ENCODE measurements around the gene LZIC. TPM values are rescaled to one million over a fixed set of nuclear protein-coding genes. Genes with fewer than 3 reads are reported as not detected.

LZIC gene
- total RNA-seq, 1 experiment from 2014 or later, result 13.5 TPM

DNA sequence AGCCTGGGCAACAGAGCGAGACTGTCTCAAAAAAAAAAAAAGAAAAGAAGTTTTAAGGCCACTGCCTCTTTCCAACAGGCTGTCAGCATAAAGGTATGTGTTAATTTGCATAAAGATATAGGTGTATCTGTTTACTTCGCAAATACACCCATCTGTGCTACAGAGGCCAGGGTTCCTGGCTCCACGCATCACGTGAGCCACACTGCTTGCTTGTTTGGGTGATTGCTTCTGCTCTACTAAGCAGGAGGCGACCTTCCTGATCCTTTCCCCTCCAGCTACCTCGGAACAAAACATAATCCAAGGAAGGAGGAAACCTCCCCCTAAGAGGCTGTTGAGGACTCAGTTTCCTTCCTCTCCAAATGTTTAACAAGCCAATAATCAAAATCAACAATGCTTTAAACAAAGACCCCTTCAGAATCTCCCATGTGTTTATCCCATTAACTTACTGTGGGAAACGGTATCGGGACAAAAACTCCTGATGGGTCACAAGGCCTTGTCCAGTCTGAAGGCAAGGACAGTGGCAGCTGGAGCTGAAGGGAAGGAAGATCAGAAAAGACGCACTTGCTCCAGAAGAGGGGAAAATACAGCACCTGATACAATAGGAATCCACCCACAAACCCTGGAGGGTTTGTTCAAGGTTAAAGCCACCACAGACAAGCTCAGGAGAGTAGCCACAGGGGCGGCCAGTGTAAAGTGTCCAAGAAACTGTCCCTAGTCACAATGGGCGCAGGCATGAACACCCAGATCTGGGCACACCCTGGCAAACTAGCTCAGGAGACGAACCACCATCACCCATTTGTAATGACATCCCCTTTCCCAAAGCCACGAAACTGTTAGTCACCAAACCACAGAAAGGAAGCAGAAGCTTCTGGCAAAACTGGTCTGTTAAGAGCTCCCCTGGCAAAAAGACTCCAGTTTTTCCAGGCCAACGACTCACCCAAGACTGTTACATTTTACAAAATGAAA, 50.3 kb downstream of the LZIC start:
- DNase-seq (ENCODE audit: low read depth), result peak; percentile 57
- in situ Hi-C loops (cut with HindIII; ENCODE audit: low pct_unique_long_range_greater_than_20kb, low sequenced_read_pairs), result no loop called here

DNA sequence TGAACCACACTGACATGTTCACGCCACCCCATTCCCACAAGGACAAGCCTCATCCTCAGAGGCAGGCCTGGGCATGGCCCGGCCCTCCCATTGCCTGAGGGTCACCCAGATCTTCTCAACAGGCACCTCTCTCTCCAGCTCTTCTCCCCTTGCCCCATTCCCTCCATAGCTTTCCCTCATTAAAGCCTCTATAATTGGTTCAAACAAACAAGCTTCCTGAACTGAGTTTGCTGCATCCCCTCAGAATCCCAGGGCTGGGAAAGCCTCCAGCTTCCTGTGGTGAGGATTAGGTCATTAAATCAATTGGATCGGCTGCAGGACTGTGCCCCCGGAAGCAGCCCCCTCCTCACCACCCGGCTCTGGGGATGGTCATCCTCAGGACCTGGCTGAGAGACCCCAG, 52.0 kb downstream of the LZIC start:
- no peak for DNase-seq (ENCODE audit: low read depth)
- in situ Hi-C loops (cut with HindIII; ENCODE audit: low pct_unique_long_range_greater_than_20kb, low sequenced_read_pairs), result no loop called here

DNA sequence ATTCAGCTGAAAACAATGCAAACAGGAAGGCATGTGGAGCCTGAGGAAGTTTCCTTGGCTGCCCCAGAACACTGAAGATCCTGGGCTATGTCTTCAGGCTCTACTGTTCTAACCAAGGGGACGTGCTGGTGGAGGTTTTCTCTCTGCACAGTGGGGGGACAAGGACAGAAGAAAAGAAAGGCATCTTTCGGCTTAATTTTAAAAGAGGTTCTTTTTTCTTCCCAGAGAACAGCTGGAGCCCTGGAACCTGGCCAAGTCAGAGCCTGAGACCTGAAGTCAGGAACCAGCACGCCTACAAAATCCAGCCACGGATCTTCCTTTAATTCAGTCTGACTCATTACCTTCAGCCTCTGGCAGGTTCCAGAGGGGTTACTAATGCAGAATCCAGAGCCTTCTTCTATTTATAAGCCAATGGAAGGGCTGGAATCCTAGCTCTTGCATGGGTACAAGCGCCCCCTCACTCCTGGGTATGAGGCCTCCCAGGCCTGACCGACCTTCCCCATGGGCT, 52.9 kb downstream of the LZIC start:
- peak; percentile 51 for DNase-seq (ENCODE audit: low read depth)
- in situ Hi-C loops (cut with HindIII; ENCODE audit: low pct_unique_long_range_greater_than_20kb, low sequenced_read_pairs), result no loop called here

DNA sequence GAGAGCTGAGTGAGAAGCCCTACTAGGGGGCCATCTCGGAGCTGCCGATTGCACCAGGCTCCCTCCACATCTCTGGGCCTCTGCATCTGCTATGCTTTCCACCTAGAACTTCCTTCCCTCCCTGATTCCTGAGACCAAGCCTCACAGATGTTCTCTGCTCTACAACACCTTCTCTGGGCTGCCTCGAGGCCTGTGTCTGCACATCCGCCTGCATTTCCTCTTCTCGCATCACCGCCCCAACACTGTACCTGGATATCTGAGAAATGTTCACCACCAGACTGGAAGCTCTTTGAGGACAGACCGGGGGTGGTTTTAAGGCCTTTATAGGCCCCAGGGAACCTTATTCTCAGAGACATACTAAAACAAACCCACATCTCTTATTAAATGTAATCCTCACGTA, 53.8 kb downstream of the LZIC start:
- in situ Hi-C loops (cut with HindIII; ENCODE audit: low pct_unique_long_range_greater_than_20kb, low sequenced_read_pairs), result no loop called here
- DNase-seq (ENCODE audit: low read depth), result no peak

DNA sequence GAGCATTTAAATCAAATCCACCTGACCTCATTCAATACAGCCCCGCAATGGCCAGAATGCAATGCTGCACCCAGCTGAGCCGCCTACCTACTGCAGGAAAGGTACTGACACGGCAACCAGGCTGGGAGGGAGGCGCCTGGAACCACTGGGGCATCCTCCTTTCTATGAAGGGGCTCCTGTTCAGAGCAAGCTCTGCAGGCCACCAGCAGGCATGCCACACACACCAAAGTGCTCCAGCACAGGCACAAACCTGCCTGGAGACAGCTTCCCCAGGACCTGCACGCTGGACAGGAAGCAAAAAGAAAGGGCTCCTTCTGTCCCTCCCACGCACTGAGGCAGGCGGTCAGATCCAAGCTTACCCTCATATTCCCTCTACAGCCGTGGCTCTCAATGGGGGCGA, 54.3 kb downstream of the LZIC start:
- in situ Hi-C loops (cut with HindIII; ENCODE audit: low pct_unique_long_range_greater_than_20kb, low sequenced_read_pairs), result no loop called here
- no peak for DNase-seq (ENCODE audit: low read depth)

DNA sequence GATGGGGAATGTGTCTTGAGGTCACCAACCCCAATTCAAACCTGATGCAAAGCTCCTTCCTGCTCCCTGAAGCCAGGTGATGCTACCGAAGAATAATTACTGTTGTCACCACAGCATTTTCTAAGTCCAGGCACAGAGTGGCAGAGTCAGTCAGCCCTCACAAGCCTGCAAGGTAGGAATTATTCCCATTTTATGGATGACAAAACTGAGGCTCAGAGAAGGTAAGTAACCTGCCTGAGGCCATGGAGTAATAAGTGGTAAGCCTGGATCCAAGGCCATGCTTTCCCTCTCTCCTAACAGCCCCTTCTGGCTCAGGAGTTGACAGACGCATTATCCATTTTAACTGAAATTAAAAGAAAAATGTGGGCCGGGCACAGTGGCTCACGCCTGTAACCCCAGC, 56.1 kb downstream of the LZIC start:
- in situ Hi-C loops (cut with HindIII; ENCODE audit: low pct_unique_long_range_greater_than_20kb, low sequenced_read_pairs), result no loop called here
- DNase-seq (ENCODE audit: low read depth), result no peak

DNA sequence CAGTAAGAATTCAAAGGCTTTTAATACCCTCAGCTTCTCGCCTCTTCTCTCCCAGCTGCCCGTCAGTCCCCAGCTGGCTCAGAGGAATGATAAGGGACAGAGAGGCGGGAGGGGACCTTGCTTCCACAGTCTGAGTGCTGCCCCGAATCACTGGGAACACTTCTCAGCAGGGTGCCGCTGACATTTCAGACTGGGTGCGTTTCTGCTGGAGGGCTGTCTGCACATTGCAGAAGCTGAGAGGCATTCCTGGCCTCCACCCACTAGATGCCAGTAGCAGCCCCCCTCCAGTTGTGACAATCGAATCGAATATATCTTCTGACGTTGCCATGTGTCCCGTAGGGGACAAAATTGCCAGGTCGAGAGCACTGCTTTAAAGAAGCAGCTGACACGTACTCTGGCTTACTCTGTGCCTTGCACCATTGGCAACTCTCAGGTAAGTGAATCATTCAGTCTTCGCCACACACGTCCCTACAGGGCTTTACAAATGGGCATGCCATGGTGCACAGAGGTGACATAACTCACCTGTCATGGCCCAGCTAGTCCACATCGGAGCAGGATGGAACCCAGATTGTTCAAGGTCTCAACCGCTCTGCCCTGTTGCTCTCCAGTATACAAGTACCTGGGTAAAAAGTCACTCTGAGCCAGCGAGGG, 57.0 kb downstream of the LZIC start:
- in situ Hi-C loops (cut with HindIII; ENCODE audit: low pct_unique_long_range_greater_than_20kb, low sequenced_read_pairs), result no loop called here
- DNase-seq (ENCODE audit: low read depth), result no peak

DNA sequence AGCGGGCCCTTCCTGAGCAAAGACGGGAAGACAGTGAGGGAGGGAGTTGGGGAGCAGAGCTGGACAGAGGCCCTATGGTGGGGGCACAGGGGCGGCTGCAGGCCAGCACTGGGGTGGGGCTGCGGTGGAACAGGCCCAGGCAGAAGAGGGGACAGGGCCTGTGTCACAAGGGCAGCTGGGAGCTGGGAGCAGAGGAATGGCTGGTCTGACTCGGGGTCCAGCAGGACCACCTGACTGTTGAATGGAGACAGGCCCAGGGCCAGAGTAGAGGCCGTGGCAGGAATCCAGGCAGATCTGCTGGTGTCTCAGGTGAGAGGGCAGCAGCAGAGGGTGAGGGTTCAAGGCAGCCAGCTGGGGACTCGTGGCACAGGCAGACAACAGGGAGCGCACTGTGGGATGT, 58.4 kb downstream of the LZIC start:
- no peak for DNase-seq (ENCODE audit: low read depth)
- in situ Hi-C loops (cut with HindIII; ENCODE audit: low pct_unique_long_range_greater_than_20kb, low sequenced_read_pairs), result no loop called here

DNA sequence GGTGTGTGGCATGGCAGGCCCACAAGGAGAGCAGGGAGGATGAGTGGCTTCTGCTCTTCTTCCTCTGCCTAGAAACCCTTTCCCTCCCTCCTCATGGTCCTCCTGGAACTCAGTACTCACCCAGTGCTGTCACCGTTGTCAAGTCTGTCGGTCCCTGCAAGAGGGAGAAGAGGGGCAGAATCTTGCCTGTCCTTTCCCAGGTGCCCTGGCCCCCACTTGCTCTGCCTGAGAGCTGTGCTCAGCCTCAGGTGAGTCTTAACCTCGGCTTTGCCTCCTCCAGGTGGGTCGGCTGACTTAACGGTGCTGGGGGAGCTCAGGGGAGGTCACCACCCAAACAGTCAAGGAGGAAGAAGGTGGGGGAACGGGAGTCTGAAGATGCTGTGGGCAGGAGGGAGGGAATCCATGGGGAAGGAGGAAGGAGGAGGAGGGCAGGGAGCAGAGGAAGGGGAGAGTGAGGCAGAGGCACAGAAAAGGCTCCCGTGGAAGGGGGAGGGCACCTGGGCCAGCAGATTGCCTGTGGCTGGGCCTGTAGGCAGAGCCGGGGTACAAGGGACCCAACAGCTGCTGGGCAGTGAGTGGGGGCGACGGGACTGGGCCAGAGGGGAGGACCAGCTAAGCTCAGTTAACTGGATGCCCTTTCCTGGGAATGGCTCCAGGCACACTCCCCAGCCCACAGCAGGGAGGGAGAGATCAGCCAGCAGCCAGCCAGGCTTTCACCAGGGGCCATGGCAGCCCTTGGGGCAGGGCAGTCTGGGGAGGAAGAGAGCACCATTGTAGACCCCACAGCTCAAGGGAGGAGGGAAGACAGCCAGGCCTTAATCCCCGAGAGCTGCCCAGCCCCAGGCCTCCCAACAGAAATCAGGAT, 59.4 kb downstream of the LZIC start:
- no peak for DNase-seq (ENCODE audit: low read depth)
- in situ Hi-C loops (cut with HindIII; ENCODE audit: low pct_unique_long_range_greater_than_20kb, low sequenced_read_pairs), result no loop called here

DNA sequence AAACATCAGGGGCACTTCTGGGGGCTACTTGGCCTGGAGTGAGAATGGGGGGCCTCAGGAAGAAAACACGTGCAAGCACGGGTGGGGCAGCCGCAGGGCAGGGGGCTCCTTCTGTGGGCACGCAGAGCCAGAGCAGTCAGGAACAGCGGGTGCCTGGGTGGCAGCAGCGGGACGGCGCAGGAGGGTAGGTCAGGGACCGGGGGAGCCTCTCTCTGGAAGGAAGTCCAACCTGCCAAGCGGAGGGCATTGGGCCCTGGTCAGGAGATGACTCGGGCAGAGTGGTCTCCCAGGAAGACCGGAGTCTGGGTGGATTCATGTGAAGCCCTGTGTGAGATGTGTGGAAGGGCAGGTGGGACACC, 60.3 kb downstream of the LZIC start:
- no peak for DNase-seq (ENCODE audit: low read depth)
- in situ Hi-C loops (cut with HindIII; ENCODE audit: low pct_unique_long_range_greater_than_20kb, low sequenced_read_pairs), result no loop called here

DNA sequence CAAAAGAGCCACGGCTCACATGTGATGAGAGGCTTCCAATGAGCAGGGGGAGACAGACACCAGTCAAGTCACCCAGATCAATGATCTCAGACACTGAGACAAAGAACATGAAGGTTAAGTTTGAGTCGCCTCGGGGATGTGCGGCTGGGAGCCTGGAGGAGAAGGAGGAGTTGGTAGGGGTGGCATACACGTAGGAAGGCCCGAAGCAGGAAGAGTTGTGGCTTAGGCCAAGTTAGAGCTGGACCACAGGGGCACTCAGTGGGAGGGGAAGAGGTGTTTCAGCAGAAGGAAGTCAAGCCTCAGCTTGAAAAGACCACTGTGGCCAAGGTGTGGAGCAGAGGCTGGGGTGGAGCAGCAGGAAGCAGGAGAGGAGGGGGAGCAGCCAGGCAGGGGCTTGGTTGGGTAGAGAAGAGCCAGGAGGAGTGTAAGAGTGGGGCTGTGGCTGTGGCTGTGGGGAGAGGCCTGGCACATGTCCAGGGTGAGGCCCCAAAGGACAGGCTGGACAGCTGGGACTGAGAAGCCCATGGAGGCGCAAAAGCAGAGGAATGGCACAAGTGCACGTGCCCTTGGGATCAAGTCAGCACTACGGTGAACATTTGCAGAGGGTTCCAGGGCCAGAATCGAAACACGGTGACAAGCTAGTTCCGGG, 60.8 kb downstream of the LZIC start:
- no peak for DNase-seq (ENCODE audit: low read depth)
- in situ Hi-C loops (cut with HindIII; ENCODE audit: low pct_unique_long_range_greater_than_20kb, low sequenced_read_pairs), result no loop called here

DNA sequence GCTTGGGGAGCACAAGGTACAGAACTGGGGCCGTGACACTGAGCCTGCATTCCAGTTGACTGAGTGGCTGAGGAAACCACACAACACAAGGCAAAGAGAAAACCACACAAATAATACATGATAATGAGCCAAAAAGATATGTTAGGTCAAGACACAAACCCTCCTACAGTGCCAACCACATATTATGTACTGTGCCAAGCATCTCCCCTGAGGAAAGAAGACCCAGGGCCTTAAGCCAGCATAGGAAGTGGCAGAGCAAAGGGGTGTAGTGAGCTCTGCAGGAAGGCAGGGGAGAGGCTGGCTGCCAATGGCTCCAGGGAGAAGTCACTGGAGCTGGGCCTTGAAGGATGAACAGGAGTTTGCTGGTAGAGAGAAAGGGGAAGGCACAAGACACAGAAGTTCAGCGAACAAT, 61.3 kb downstream of the LZIC start:
- no peak for DNase-seq (ENCODE audit: low read depth)
- in situ Hi-C loops (cut with HindIII; ENCODE audit: low pct_unique_long_range_greater_than_20kb, low sequenced_read_pairs), result no loop called here

Other genes starting within 250 kb of the LZIC start
- gene CLSTN1, start 119.4 kb downstream of the LZIC start, total RNA-seq (2014; rRNA removed; shearing (Covaris generic); ENCODE audit: low replicate concordance), result 144 and 149 TPM in 2 replicates
- 18.0 and 20.8 TPM in 2 replicates for gene CTNNBIP1, start 33.1 kb downstream of the LZIC start, total RNA-seq (2014; rRNA removed; shearing (Covaris generic); ENCODE audit: low replicate concordance)
- gene NMNAT1, start 84 bp upstream of the LZIC start, total RNA-seq (2014; rRNA removed; shearing (Covaris generic); ENCODE audit: low replicate concordance), result 2.6 and 18.5 TPM in 2 replicates
- not detected in 2 replicates for gene RBP7, start 53.8 kb upstream of the LZIC start, total RNA-seq (2014; rRNA removed; shearing (Covaris generic); ENCODE audit: low replicate concordance)
- 13.9 and 17.7 TPM in 2 replicates for gene UBE4B, start 89.6 kb upstream of the LZIC start, total RNA-seq (2014; rRNA removed; shearing (Covaris generic); ENCODE audit: low replicate concordance)

Measured in Caki2 (cell line).